Mesendoderm (in vitro differentiated cells): Measurements from ENCODE around the gene CNTN4.
"Not testable (repeated sequence)": the region's sequence is repeated elsewhere in the genome, so short reads cannot be mapped to it uniquely, and the experiment has no call there.

Experiments used
- DNase-seq: peaks from one replicate; pipeline ENCODE4 v3.0.0; 2013
- H2AK5ac ChIP-seq: 2 replicates; pipeline ENCODE4 v1.6.1; 2013; ENCODE audit warnings: low read length, inconsistent platforms
- H2BK120ac ChIP-seq: 2 replicates; pipeline ENCODE4 v1.6.1; 2013; ENCODE audit warnings: low read depth, mild to moderate bottlenecking, low read length, moderate library complexity, mixed read lengths
- H2BK15ac ChIP-seq: replicated peaks from 2 replicates; pipeline ENCODE4 v1.6.1; 2013; ENCODE audit warnings: low read depth, mild to moderate bottlenecking, moderate library complexity
- H2BK5ac ChIP-seq: 2 replicates; pipeline ENCODE4 v1.6.1; 2013; ENCODE audit warnings: low read length, inconsistent platforms
- H3K18ac ChIP-seq: 2 replicates; pipeline ENCODE4 v1.6.1; 2013; ENCODE audit warnings: mild to moderate bottlenecking, low read length, mixed read lengths
- H3K23ac ChIP-seq: one replicate; pipeline ENCODE4 v1.6.1; 2013; ENCODE audit warnings: low read length
- H3K27ac ChIP-seq: 2 replicates; pipeline ENCODE4 v1.5.1; 2013; ENCODE audit warnings: low read depth, mild to moderate bottlenecking, inconsistent platforms, low read length, moderate library complexity
- H3K27me3 ChIP-seq: 2 replicates; pipeline ENCODE4 v1.6.1; 2013; ENCODE audit warnings: low read length, control low read depth, mild to moderate bottlenecking, inconsistent platforms; ENCODE audit not compliant: insufficient read depth, poor library complexity
- H3K36me3 ChIP-seq: 2 replicates; pipeline ENCODE4 v1.6.1; 2013; ENCODE audit warnings: low read length, inconsistent platforms; ENCODE audit not compliant: control insufficient read depth, insufficient read depth
- H3K4ac ChIP-seq: one replicate; pipeline ENCODE4 v1.6.1; 2013; ENCODE audit warnings: low read depth, mild to moderate bottlenecking, low read length, moderate library complexity
- H3K4me1 ChIP-seq: 2 replicates; pipeline ENCODE4 v1.6.1; 2013; ENCODE audit warnings: low read depth, low read length, inconsistent platforms; ENCODE audit not compliant: control insufficient read depth
- H3K4me2 ChIP-seq: 2 replicates; pipeline ENCODE4 v1.6.1; 2013; ENCODE audit warnings: low read length
- H3K4me3 ChIP-seq: 2 replicates; pipeline ENCODE4 v1.5.1; 2013; ENCODE audit warnings: mild to moderate bottlenecking, low read length
- H3K56ac ChIP-seq: one replicate; pipeline ENCODE4 v1.6.1; 2013; ENCODE audit warnings: low read length
- H3K79me1 ChIP-seq: 2 replicates; pipeline ENCODE4 v1.6.1; 2013; ENCODE audit warnings: low read length, inconsistent platforms
- H3K79me2 ChIP-seq: 2 replicates; pipeline ENCODE4 v1.6.1; 2013; ENCODE audit warnings: mild to moderate bottlenecking, low read length; ENCODE audit not compliant: control insufficient read depth, insufficient read depth
- H3K9ac ChIP-seq: 2 replicates; pipeline ENCODE4 v1.6.1; 2013; ENCODE audit warnings: low read length, inconsistent platforms
- H4K5ac ChIP-seq: one replicate; pipeline ENCODE4 v1.6.1; 2013; ENCODE audit warnings: low read length
- H4K8ac ChIP-seq: one replicate; pipeline ENCODE4 v1.6.1; 2013; ENCODE audit warnings: low read depth, mild to moderate bottlenecking, control low read depth, low read length, moderate library complexity
- WGBS: extraction: QIAGEN DNeasy Blood & Tissue Kit; methylation state at CpG from one replicate; pipeline ENCODE4 v1.1.7; 2013; ENCODE audit warnings: low lambda C conversion rate, missing lambda C conversion rate; ENCODE audit not compliant: insufficient coverage; ENCODE audit errors: extremely low coverage; 5-methylcytosine and 5-hydroxymethylcytosine counted together

Gene CNTN4

GRCh38 chr3:2083558-2083957, 15.1 kb upstream of the CNTN4 start:
- not testable (repeated sequence) for H2BK5ac ChIP-seq, DNase-seq

DNA sequence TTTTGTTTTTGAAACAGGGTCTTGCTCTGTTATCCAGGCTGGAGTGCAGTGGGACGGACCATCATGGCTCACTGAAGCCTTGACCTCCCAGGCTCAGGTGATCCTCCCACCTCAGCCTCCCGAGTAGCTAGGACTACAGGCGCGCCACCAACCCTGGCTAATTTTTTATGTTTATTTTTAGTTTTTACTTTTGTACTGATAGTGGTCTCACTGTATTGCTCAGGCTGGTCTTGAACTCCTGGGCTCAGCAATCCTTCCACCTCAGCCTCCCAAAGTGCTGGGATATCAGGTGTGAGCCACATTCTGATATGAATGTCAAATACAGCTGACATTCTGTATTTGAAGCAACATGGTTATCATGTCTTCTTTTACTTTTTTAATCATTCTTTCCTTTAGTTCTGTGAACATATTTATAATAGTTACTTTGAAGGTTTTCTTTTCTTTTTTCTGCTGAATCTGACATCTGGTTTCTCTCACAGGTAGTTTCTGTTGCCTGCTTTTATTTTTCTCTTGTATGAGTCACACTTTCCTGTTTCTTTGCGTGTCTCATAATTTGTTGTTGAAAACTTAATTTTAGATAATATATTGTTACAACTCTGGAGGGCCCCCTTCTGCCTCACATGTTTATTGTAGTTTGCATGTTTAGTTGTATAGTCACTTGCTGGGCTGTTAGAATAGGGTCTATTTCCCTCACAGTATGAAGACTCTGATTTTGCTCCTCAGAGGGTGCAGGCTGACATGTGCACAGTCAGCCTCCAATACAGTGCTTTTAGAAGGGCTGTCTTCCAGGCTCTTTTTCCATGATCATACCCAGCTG, 8.4 kb upstream of the CNTN4 start:
- H2BK5ac ChIP-seq: no peak overlapping the region
- H3K4me1 ChIP-seq: no peaks in the 10 kb centered on the region
- no peak overlapping the region for H3K18ac ChIP-seq
- no peak overlapping the region for H2BK15ac ChIP-seq
- no peak overlapping the region for H4K8ac ChIP-seq
- no peak overlapping the region for H4K5ac ChIP-seq
- no peak overlapping the region for H3K4me3 ChIP-seq
- no peak overlapping the region for H3K27ac ChIP-seq
- H3K23ac ChIP-seq: no peak overlapping the region
- WGBS: no CpG with 5 or more reads among the region's 5 CpGs
- H3K4me2 ChIP-seq: no peak overlapping the region
- H2BK120ac ChIP-seq: no peak overlapping the region
- no peaks in the 10 kb centered on the region for H3K36me3 ChIP-seq
- no peak overlapping the region for H2AK5ac ChIP-seq
- no peak overlapping the region for H3K4ac ChIP-seq
- no peaks in the 10 kb centered on the region for H3K79me1 ChIP-seq
- no peaks in the 10 kb centered on the region for H3K79me2 ChIP-seq
- no peaks in the 10 kb centered on the region for H3K27me3 ChIP-seq
- no peak for DNase-seq
- H3K9ac ChIP-seq: no peak overlapping the region
- no peak overlapping the region for H3K56ac ChIP-seq

More at GRCh38 chr3:2083558-2083957, 15.1 kb upstream of the CNTN4 start:
- H3K23ac ChIP-seq, H3K18ac ChIP-seq, H4K8ac ChIP-seq, H3K27me3 ChIP-seq, H3K4ac ChIP-seq, H2BK15ac ChIP-seq, H3K4me2 ChIP-seq, H3K9ac ChIP-seq, H2AK5ac ChIP-seq, H3K36me3 ChIP-seq, H3K4me3 ChIP-seq, H2BK120ac ChIP-seq, H3K27ac ChIP-seq, H3K79me1 ChIP-seq, H4K5ac ChIP-seq, H3K79me2 ChIP-seq, H3K56ac ChIP-seq, H3K4me1 ChIP-seq: not testable (repeated sequence)
- WGBS: no CpG with 5 or more reads among the region's 40 CpGs

DNA sequence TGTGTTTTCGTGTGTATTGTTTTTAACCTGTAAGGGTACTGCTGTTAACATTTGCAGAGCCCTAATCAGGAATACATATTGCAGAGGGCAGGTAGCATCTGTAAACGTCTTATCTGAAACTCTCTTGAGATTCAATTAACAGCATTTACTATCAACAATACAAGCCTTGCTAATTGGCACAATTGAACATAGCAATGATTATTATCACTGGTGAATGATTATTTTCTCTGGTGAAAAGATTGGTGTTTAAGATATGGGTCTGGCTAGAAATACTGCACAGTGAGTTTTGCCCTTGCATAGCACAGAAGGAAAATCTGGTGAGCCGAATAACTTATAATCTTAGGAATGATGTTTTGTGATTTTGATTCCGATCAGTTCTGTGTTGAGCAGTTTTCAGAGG, 5.9 kb upstream of the CNTN4 start:
- Histone ChIP-seq H3K18ac (no peak overlapping the region), H3K27me3 (peaks cover 3% of the 10 kb centered on the region), H4K5ac (no peak overlapping the region), H3K79me2 (no peaks in the 10 kb centered on the region), H3K4me1 (peaks cover 3% of the 10 kb centered on the region), H3K9ac (no peak overlapping the region), H3K56ac (no peak overlapping the region), H2BK5ac (no peak overlapping the region), H2BK120ac (no peak overlapping the region), H2AK5ac (no peak overlapping the region), H3K4me2 (no peak overlapping the region), H4K8ac (no peak overlapping the region), H3K79me1 (no peaks in the 10 kb centered on the region), H3K23ac (no peak overlapping the region), H3K27ac (no peak overlapping the region), H3K4me3 (no peak overlapping the region), H2BK15ac (no peak overlapping the region), H3K4ac (no peak overlapping the region), H3K36me3 (no peaks in the 10 kb centered on the region)
- DNase-seq: no peak
- WGBS: no CpG with 5 or more reads among the region's 4 CpGs

GRCh38 chr3:2094941-2095340, 3.7 kb upstream of the CNTN4 start:
- DNase-seq: no peak
- peaks cover 3% of the 10 kb centered on the region for H3K27me3 ChIP-seq
- no peak overlapping the region for H3K4me2 ChIP-seq
- no peaks in the 10 kb centered on the region for H3K79me2 ChIP-seq
- H3K4me1 ChIP-seq: peaks cover 3% of the 10 kb centered on the region
- H4K8ac ChIP-seq: no peak overlapping the region
- no peak overlapping the region for H2BK15ac ChIP-seq
- H3K36me3 ChIP-seq: no peaks in the 10 kb centered on the region
- H3K56ac ChIP-seq: no peak overlapping the region
- H4K5ac ChIP-seq: no peak overlapping the region
- H3K27ac ChIP-seq: no peak overlapping the region
- no peak overlapping the region for H3K23ac ChIP-seq
- no peak overlapping the region for H3K4me3 ChIP-seq
- H3K9ac ChIP-seq: no peak overlapping the region
- no peak overlapping the region for H2BK120ac ChIP-seq
- H3K18ac ChIP-seq: no peak overlapping the region
- no peak overlapping the region for H2AK5ac ChIP-seq
- H2BK5ac ChIP-seq: no peak overlapping the region
- no CpG with 5 or more reads among the region's 3 CpGs for WGBS
- no peak overlapping the region for H3K4ac ChIP-seq
- H3K79me1 ChIP-seq: no peaks in the 10 kb centered on the region

- WGBS: no CpG with 5 or more reads among the region's 7 CpGs
Measured at GRCh38 chr3:2096216-2096615, 2.5 kb upstream of the CNTN4 start.

More at GRCh38 chr3:2096216-2096615, 2.5 kb upstream of the CNTN4 start:
- no peak overlapping the region for H3K27ac ChIP-seq
- H3K4me3 ChIP-seq: no peak overlapping the region
- no peak for DNase-seq
- H2BK15ac ChIP-seq: no peak overlapping the region
- no peak overlapping the region for H4K5ac ChIP-seq
- H2BK5ac ChIP-seq: no peak overlapping the region
- H3K79me2 ChIP-seq: no peaks in the 10 kb centered on the region
- no peak overlapping the region for H3K9ac ChIP-seq
- H3K79me1 ChIP-seq: peaks cover 1% of the 10 kb centered on the region
- H2BK120ac ChIP-seq: no peak overlapping the region
- no peak overlapping the region for H3K18ac ChIP-seq
- H3K56ac ChIP-seq: no peak overlapping the region
- peaks cover 3% of the 10 kb centered on the region for H3K4me1 ChIP-seq
- H3K4ac ChIP-seq: no peak overlapping the region
- no peak overlapping the region for H3K4me2 ChIP-seq
- no peak overlapping the region for H4K8ac ChIP-seq
- H3K36me3 ChIP-seq: no peaks in the 10 kb centered on the region
- peaks cover 3% of the 10 kb centered on the region for H3K27me3 ChIP-seq
- H2AK5ac ChIP-seq: no peak overlapping the region
- no peak overlapping the region for H3K23ac ChIP-seq
